ENCODE data around the gene LUC7L2.

GRCh38 chr7:139389774-139390173 is 30.1 kb downstream of the LUC7L2 start:
- TF ChIP-seq TCF7 (IDR thresholded peaks at IDR 0.05; ENCODE audit: borderline replicate concordance) (no peak), POLR2AphosphoS5 (IDR thresholded peaks at IDR 0.05; ENCODE audit: low read length) (no peak), POLR2A (IDR thresholded peaks at IDR 0.05; ENCODE audit: low read depth, low read length) (no peak), RBBP5 (conservative IDR thresholded peaks at IDR 0.05) (no peak), CTCF (IDR thresholded peaks at IDR 0.05 in 2 of 3, conservative IDR thresholded peaks at IDR 0.05 in 1 of 3; ENCODE audit: control insufficient read depth in 2 of 3, extremely low read depth in 1 of 3, insufficient read depth in 1 of 3, low read depth in 3 of 3, low read length in 3 of 3) (no peak), SP1 (IDR thresholded peaks at IDR 0.05; ENCODE audit: low read depth, low read length) (no peak)
